HG03432 (cell line): ENCODE data around the gene DOCK11.

Experiments used
- ATAC-seq: cut with Tn5 transposase; IDR thresholded peaks from one replicate; pipeline ENCODE4 v1.9.1; 2021; ENCODE audit warnings: mild to moderate bottlenecking, moderate library complexity; ENCODE audit not compliant: unreplicated experiment

Gene DOCK11

DNA sequence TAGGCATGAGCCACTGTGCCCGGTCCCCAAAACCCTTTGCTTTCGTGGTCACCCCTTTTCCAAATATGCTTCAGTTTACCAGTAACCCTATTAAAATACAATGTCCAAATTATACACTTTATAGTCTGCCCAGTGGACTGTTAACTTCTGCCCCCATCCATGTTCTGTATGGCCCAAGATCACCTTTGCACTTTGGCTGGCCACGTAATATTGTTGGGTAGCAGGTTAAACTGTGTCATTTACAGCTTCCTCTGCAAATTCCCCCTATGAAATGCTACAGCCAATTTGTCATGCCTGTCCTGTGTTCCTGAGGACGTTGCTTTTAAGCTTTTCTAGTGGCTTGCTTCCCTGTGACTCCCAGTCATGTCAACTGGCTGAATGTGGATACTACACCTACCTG is 130.7 kb downstream of the DOCK11 start:
- ATAC-seq, result no peak

DNA sequence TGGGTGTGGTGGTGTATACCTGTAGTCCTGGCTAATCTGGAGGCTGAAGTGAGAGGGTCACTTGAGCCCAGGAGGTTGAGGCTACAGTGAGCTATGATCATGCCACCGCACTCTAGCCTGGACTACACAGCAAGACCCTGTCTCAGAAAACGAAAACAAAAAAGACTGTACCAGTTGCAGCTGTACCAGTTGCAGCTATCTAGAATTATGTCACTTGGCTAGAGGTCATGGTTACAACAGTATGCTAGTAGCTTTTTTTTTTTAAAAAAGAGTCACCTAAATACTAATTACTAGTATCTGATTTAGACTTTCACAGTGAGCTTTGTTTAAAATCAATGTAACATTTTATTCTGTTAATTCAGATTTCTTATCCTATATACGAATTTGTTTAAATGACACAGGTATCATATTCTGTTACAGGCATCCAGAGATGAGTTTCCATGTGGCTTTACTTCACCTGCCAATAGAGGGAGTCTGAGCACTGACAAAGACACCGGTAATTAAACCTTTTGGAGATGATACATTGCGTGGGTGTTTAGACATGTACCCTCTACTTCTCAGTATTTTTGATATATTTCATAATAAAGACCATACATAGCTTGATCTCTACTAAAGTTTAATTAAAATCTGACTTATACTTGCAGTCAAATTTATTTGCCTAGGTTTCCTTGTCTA is 131.6 kb downstream of the DOCK11 start:
- no peak for ATAC-seq

DNA sequence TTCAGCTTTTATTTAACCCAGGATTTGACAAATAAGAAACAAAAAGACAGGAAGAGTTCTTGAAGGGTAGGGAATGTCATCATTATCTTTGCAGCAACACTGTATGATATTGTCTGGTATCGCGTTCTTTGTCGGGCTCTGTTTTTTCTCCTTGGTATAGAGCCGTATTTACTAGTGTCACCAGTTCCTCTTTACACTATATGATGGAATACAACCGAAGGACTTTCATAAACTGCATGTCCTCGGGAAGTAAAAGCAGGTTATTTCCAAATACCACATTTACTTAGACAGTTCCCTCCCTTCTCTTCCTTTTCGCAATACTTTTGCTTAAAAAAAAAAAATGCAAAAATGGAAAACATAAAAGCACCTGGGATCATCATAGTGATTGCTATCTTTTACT is 135.2 kb downstream of the DOCK11 start:
- ATAC-seq, result no peak

DNA sequence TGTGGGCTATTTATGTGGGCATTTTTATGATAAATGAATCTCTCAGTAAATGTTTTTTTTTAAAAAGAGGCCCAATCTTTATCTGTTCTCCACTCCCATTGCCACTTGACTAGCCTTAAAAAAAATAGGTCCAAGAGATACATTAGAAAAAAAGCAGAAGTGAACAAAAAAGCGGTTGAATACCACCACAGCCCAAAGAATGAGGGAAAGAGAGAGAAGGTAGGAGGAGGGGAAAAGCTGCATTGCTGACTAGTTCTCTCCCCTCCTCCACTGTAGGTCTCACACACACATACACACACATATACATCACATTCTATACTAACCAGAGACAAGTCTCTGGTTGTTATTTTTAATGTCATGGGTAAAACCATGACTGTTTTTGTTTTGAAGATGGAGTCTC is 136.0 kb downstream of the DOCK11 start:
- ATAC-seq, result peak; percentile 72

DNA sequence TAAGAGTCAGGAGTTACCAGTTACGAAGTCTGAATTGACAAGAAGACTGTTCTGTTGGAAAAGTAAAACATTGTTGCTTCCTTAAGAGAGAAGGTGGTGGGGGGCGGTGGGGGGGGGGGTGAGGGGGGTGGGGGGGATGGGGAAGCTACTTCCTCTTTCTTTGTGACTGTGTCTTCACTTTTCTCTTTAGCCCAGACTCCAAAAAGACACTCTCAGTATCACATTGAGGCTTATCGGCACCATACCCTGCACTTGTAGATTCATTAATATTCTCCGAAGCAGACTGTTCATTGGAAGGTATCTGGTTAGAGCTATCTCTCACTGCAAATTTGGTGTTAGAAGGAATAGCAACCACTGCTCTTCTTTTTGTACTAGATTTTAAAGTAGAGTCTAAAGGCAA is 137.2 kb downstream of the DOCK11 start:
- ATAC-seq, result peak; percentile 68

DNA sequence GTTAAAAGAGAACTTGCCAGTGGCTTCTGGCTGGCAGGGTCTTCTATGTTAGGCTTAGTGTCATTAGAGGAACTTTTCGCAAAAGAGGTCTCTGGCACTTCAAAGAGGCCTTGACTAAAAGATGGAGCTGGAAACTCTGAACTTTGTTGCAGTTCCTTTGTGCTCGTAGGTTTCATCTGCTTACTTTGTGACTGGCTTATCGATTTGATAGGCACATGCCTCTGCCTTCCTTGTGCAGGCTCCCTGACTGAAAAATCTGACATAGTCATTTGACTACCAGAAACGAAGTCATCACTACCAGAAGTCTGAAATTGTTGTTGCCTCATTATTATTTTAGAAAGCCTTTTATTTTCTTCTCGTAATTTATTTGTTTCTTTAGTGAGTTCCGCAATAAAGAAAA is 137.9 kb downstream of the DOCK11 start:
- no peak for ATAC-seq

DNA sequence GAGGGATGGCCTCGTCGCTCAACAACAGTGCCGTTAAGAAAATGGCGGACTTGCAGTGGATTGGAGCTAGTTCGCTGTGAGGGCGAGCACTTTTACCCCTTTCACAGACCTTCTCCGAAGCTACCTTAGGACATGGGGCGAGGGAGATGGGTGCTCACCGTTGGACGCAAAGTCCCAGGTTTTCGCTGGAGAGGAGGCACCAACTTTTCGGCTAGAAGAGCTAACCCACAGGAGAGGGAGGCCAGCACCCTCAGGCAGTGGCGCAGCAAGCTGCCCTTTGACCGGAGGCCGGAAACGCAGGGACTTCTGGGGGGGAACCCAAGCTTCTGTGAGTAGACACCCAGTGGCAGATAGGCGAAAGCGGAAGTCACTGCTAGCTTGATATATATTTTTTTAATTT is 138.7 kb downstream of the DOCK11 start:
- ATAC-seq, result no peak

DNA sequence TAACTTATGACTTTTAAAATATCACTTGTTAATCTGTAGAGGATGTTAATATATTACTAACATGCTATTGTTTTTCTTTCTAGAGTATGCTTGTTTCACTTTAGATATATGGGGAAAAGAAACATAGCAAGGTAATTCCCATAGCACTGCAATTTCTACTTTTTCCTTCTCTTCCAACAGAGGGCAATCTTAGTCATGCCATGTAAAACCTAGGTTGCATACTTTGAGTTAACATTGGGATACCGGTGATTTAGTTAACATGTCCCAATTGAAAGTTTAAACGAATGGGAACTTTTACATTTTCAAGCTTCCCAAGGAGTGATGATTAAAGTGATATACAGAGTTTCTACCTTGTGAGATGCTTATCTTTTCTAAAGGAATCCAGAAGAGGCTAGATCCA is 142.4 kb downstream of the DOCK11 start:
- no peak for ATAC-seq

DNA sequence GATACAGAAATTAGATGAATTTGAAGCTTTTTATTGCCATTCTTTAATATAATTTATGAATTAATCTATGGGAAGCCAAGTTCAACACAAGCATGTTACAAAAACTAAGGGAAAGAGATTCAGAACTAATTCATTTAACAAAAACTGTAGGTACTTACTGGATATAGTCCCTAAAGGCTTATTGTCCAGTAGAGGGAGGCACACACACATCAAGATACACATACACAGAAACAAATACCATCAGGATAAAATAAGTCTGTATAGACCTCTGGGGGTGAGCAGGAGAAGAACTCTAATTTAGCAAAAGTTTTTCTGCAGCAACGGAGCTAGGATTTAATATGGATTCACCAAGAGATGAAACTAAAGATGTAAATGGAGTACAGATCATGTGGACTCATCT is 148.8 kb downstream of the DOCK11 start:
- no peak for ATAC-seq

DNA sequence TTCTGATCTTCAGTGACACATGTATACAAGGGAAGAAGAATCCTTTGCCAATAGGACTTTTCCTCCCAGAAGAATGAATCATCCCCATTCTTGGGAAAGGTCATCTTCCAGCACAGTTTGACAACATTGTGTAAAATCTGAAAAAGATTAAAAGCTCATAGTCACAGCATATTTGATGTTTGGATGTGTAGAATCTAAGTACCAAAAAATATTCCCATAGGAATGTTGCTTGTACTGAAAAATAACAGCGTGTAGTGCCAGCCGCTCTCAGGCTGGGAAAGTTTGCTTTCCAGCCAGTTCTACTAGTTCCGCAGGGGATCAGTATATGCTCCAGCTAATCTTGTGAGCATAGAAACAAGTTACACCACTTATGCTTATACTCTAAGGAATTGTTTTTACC is 157.1 kb downstream of the DOCK11 start:
- no peak for ATAC-seq

DNA sequence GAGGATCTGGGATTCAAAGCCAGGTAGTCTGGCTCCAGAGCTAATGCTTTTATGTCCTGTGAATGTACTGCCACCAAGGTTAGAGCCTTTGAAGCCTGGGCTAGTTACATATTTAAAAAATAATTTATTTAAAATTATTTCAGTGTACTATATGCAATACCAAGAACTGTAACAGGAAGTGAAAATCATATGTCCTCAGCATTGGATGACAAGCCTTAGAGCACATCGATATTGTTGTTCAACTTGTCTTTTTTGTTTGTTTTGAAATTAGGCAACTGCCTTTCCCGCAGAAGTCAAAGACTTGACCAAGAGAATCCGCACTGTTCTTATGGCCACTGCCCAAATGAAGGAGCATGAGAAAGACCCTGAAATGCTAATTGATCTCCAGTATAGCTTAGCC is 158.7 kb downstream of the DOCK11 start:
- no peak for ATAC-seq

DNA sequence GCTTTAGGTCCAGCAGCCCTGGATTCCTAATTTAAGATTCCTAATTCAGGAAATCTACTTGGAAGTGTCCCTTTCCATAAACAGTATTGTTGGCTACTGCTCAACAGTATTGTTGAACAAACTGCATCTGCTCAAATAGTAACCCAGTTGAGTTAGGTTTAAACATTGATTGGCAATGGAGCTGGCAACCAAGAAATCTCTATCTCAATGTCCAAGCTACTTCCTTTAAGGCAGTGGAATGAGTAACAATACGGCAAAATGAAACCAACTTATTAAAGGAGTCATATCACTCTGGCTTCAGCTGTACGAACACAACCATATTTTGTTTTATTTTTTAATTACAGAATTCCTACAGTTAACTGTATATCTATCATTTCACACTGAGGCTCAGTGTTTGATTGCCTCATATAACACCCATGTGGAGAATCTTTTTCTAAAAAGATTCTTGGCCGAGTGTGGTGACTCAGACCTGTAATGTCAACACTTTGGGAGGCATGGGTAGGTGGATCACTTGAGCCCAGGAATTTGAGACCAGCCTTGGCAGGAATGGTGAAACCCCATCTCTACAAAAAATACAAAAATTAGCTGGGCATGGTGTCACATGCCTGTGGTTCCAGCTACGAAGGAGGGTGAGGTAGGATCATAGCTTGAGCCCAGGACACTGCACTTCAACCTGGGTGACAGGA is 160.1 kb downstream of the DOCK11 start:
- ATAC-seq, result no peak

DNA sequence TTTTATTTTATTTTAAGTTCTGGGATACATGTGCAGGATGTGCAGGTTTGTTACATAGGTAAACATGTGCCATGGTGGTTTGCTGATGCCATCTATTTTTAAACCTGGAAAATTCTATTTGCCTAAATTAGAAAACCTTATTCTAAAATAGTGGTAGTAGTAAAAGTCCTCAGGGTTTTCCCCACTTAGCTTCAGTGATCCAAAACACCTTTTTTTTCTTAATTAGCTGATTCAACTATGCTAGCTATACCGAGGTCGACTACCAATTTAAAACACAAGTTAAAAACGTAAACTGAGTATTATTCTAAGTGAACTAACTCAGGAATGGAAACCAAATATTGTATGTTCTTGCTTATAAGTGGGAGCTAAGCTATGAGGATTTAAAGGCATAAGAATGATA is 161.8 kb downstream of the DOCK11 start:
- ATAC-seq, result no peak

DNA sequence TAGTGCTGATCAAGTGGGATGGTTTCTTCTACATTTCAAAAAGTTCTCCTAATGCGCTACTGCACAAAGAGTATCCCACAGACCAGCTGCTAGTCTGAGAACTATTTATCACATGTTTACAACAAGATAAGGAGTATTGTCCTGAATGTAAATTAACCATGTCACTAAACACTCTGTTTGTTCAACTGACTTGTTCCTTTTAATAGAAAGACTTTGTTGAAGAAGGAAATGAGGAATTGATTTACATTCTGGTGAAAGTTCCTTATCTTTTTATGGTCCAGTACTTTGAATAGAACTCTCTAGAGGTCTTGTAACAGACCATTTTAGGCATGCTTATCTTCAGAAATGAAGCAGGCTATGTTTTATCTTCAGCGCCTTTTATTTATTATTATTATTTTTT is 164.5 kb downstream of the DOCK11 start:
- ATAC-seq, result no peak

DNA sequence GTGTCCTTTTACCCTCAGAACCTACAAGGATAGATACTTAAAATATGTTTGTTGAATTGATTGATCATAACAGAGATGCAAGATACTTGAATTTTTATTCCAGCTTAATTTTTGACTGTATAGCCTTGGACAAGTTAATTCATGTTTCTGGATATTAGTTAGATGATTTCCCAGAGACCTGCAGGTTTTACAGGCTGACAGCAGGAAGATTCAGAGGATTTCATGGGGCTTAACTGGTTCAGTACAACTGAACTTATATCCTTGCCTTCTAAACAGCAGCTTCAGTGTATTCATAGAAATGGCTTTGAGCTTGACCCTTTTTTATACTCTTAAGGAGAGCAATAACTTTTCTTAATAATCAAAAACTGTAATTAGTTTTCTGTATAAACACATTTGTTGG is 169.6 kb downstream of the DOCK11 start:
- ATAC-seq, result no peak

DNA sequence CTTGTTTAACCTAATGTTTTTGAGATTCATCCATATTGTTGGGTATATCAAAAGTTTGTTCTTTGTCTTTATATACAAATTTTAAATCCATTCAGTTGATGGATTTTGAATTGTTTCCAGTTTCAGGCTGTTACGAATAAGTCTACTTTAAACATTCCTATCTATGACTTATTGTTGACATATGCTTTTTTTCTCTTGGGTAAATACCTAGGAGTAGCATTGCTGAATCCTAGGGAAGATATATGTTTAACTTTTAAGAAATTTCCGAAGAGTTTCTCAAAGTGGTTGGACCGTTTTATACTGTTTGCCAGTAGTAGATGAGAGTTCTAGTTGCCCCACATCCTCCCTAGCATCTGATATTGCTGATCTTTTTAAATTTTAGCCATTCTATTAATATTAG is 170.9 kb downstream of the DOCK11 start:
- no peak for ATAC-seq

DNA sequence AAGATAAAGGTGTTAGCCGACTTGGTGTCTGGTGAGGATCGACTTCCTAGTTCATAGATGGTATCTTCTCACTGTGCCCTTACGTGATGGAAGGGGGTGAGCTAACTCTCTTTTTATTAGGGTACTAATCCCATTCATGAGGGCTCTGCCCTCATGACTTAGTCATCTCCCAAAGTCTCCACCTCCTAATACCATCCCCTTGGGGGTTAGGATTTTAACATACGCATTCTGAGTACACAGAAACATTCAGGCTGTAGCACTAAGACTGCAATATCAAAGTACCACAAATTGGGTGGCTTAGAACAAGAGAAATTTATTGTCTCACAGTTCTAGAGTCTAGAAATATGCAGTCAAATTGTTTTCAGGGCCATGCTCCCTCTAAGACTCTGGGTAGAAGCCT is 173.8 kb downstream of the DOCK11 start:
- no peak for ATAC-seq

DNA sequence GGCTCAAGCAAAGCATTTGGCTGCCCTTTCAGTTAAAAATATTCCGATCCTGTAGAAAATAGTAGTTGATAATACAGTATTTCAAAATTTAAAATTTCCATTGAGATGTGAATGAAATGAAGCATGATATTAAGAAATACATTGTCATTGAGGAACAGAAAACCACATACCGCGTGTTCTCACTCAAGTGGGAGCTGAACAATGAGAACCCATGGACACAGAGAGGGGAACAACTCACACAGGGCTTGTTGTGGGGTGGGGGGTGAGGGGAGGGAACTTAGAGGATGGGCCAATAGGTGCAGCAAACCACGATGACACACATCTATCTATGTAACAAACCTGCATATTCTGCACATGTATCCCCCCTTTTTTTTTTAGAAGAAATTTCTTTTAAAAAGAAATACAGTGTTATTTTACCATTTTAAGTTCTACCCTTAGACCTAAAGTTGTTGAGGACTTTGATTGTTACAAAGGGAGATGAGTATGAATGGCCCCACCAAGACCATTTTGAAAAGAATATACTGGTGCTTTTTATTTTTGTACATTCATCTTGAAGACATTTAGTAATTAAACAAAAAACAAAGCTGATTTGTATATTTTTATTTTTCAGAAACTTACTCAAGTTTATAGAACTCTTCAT is 179.8 kb downstream of the DOCK11 start:
- ATAC-seq, result no peak

DNA sequence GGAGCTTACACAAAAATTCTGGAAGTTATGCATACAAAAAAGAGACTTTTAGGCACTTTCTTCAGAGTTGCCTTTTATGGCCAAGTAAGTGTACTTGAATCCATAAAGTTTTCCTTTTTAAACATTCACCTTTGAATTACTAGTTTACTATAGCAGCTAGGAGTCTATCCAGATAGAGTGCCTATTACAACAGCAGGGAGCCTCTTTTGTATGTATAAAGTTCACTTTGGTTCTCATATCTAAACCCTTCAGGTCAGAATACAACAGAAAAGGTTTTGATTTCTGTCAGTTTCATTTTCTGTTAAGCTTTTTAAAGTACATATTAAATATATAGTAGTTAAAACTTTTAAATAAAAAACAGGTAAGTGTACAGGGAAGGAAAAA is 180.3 kb downstream of the DOCK11 start:
- ATAC-seq, result no peak

DNA sequence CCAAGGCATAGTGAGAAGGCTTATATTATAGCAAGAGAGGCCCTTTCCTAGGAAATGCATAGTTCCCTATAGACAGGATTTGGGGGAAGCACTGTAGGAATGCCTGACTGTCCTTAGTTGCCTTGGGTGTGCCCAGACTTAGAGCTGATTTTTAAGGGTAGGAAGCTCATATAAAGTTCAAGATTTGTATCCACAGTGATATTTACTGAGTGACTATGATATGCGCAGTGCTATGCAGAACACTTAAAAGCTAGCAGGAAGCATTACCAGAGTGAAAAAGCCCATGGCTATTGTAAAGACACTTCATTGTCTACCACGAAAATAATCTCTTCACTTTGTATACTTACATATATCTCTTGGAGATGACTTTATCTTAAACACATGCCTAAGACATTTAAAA is 181.7 kb downstream of the DOCK11 start:
- no peak for ATAC-seq

DNA sequence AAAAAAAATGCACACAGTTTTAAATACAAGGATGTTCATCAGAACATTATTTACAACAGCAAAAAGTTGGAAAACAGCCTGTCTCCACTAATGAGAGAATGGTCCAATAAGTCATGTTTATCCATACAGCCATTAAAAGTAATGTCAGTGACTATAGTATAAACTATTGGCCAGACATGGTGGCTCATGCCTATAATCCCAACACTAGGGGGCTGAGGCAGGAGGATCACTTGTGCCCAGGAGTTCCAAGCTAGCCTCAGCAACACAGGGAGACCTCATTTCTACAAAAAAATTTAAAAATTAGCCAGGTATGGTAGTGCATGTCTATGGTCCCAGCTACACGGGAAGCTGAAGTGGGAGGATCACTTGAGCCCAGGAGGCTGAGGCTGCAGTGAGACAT is 183.7 kb downstream of the DOCK11 start:
- no peak for ATAC-seq

DNA sequence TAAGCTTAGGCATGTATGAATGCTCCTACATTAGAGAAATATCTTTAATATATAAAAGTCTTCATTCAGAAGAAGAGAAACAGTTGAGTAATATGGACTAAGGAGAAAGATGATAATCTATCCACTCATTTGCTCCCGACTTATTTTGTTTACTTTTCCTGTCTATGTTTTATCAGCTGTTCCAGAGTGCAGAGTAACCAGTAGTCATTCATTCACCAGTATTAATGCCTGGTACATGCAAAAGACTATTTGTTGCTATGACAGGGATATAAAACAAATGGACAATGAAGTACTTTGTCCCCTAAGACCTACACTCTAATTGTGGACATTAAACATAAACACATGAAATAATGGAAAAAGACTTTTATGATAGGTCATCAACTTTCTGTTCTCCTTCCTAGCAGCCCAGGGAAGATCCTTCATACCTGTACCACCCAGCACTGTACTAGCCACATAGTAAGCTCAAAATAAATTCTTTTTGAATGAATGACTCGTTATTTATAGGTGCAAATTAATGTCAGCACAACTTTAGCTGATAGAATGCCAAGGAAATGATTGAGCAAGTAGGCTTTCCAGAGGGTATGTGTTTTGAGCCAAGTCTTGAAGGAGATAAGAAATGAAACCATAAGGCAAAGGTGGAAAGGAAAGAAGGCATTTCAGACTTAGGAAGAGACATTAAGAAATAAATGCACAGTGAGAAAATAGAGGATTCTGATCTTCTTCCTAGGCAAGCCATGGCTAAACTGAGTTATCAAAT is 186.8 kb downstream of the DOCK11 start:
- no peak for ATAC-seq
